Body of pancreas (tissue), 4 donors: Measurements from ENCODE around the gene AKR1C3. TPM values are rescaled to one million over a fixed set of nuclear protein-coding genes. Genes with fewer than 3 reads are reported as not detected.
"Not testable (repeated sequence)": the region's sequence is repeated elsewhere in the genome, so short reads cannot be mapped to it uniquely, and the experiment has no call there.

Experiments used
- ATAC-seq: fragments of 150-250 bp; one replicate; pipeline ENCODE4 v1.9.1; 2016
- DNase-seq, 4 donors: peaks; one replicate each; pipeline ENCODE4 v3.0.0-alpha.2; 2019
- H3K27ac ChIP-seq, 4 donors: fragments of 200-600 bp; sonication (generic); 1 replicate in 3 of 4; 2 replicates in 1 of 4; pipeline versions ENCODE4 v1.5.1 to v1.6.1; 2016 to 2019; ENCODE audit warnings: mild to moderate bottlenecking in 1 of 4, mixed read lengths in 1 of 4, moderate library complexity in 1 of 4
- H3K27me3 ChIP-seq, 2 donors: fragments of 200-600 bp; sonication (generic); one replicate each; pipeline ENCODE4 v1.6.0; 2016; ENCODE audit warnings: mild to moderate bottlenecking in 1 of 2
- H3K36me3 ChIP-seq, 2 donors: fragments of 200-600 bp; sonication (generic); replicated peaks in 1 of 2; 2 replicates each; pipeline ENCODE4 v1.5.1; 2016; ENCODE audit warnings: low read depth in 2 of 2; ENCODE audit not compliant: insufficient read depth in 1 of 2
- H3K4me1 ChIP-seq: fragments of 200-600 bp; sonication (generic); one replicate; pipeline ENCODE4 v1.6.0; 2016
- H3K4me3 ChIP-seq, 2 donors: fragments of 200-600 bp; sonication (generic); 1 replicate in 1 of 2; 2 replicates in 1 of 2; pipeline ENCODE4 v1.5.1; 2016 to 2019
- H3K9me3 ChIP-seq, 3 donors: fragments of 200-600 bp; sonication (generic); 1 replicate in 2 of 3; 2 replicates in 1 of 3; pipeline ENCODE4 v1.5.1; 2016
- POLR2A ChIP-seq, 3 donors: fragments of 450-650 bp; IDR thresholded peaks; one replicate each; pipeline ENCODE4 v1.6.1; 2016; ENCODE audit warnings: antibody characterized with exemption in 3 of 3, mild to moderate bottlenecking in 2 of 3
- WGBS, 2 donors: methylation state at CpG; one replicate each; pipeline ENCODE4 v1.1.5; 2017; 5-methylcytosine and 5-hydroxymethylcytosine counted together
- intact Hi-C: fragments of 100-400 bp; cut with DNase I; formaldehyde crosslinking; loops from one replicate; pipeline ENCODE4 v1.15.1; 2023
- total RNA-seq, 2 donors: library from RNA; depleted of rRNA; stranded (reverse); fragments of >200 nt; gene quantifications; one replicate each; pipeline ENCODE4 v1.1.0, GENCODE V29; 2016
- TF ChIP-seq, protein P1 (sequence below), 7 experiments: fragments of 450-650 bp in 4 of 7; fragments of 200-600 bp in 3 of 7; sonication (generic) in 3 of 7; IDR thresholded peaks; one replicate each; pipeline ENCODE4 v1.5.1; 2016 to 2019; ENCODE audit warnings: antibody characterized with exemption in 7 of 7

The AKR1C3 gene
- total RNA-seq, 2 donors from 2014 or later = 31.1 to 34.6 TPM

DNA sequence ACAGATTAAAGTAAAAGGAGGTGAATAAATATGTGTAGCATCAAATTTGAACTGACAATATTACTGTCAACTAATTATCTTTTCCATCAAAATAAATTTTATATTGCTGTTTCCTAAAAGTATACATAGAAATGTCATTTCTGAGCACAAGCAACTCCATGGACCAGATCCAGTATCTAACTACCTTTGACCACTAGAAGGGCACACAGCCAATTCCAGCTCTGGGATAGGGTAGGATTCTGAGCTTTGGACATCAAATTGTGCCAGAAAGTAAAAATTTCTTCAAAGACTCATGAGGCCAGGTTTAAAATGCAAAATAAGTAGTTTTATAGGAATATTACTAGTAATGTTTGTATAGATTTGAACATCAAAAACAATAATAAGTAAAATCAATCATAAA lies 29.7 kb downstream of the AKR1C3 start:
- ATAC-seq = no peak
- Histone ChIP-seq H3K9me3 (no peaks in the 10 kb centered on the region), H3K27ac (no peak overlapping the region), H3K4me3 (no peak overlapping the region), H3K27me3 (no peaks in the 10 kb centered on the region), H3K36me3 (no peaks in the 10 kb centered on the region), H3K4me1 (no peaks in the 10 kb centered on the region)
- intact Hi-C loops = no loop called here
- DNase-seq = no peak
- no peak for TF ChIP-seq POLR2A (IDR thresholded peaks at IDR 0.05)
- TF ChIP-seq, protein P1, sequence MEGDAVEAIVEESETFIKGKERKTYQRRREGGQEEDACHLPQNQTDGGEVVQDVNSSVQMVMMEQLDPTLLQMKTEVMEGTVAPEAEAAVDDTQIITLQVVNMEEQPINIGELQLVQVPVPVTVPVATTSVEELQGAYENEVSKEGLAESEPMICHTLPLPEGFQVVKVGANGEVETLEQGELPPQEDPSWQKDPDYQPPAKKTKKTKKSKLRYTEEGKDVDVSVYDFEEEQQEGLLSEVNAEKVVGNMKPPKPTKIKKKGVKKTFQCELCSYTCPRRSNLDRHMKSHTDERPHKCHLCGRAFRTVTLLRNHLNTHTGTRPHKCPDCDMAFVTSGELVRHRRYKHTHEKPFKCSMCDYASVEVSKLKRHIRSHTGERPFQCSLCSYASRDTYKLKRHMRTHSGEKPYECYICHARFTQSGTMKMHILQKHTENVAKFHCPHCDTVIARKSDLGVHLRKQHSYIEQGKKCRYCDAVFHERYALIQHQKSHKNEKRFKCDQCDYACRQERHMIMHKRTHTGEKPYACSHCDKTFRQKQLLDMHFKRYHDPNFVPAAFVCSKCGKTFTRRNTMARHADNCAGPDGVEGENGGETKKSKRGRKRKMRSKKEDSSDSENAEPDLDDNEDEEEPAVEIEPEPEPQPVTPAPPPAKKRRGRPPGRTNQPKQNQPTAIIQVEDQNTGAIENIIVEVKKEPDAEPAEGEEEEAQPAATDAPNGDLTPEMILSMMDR (IDR thresholded peaks at IDR 0.05) = no peak

DNA sequence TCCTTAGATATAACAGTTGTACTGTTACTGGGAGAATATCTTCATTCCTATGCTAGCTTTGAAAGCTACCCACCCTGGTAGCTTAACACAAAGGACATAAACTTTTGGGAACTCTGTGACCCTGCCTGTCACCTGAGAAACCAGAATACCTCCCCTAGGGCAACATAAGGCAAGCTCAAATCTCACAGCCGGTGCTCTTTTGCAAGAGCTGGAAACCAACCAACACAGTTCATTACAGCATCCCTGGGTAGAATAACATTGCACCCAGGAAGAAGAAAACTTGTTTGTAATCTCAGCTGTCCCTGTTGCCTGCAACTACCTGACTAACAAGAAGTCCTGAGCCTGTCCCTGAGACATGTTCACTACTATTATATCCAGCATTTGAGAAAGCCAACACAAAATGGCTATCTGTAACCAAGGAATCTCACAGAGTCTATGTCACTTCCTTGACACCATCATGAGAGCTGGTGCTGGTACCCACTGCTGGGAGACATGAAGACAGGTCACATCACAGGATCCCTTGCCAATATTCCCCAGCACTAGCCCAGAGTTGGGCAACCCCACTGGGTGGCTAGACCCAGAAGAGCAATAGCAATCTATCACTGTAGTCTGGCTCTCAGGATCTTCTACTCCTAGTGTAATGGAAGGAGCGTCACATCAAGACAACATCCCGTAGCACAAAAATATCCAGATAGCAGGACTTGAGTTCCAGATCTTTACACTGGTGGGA lies 31.3 kb downstream of the AKR1C3 start:
- intact Hi-C loops = no loop called here
- no peaks in the 10 kb centered on the region for H3K4me1 ChIP-seq

DNA sequence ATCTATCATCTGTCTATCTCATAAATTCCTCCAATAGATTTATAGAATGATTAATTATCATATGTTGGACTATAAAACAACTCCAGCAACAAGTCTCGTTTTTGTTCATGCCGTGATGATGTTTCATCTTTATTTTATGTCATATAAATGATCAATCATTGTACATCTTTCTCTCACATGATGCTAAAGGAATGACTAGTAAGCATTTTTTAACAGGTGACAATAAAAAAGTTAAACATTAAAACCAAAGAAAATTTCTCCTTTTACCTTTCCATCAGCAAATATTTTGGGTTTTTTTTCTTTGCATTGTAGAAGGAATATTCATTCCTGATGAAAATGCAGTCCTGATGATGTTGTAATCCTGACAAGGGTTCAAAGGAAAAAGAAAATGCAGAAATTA lies 41.4 kb downstream of the AKR1C3 start:
- Histone ChIP-seq H3K36me3 (no peaks in the 10 kb centered on the region), H3K4me3 (no peak overlapping the region), H3K4me1 (no peaks in the 10 kb centered on the region), H3K27me3 (no peaks in the 10 kb centered on the region), H3K27ac (no peak overlapping the region), H3K9me3 (peaks cover 0 to 7% (median 0%) of the 10 kb centered on the region in 3 donors)
- intact Hi-C loops = no loop called here
- 80 to 83% methylated on average over 2 of the region's 2 CpGs for WGBS, 2 donors
- ATAC-seq (no peak), DNase-seq (no peak)
- TF ChIP-seq, protein P1 (IDR thresholded peaks at IDR 0.05) = no peak
- no peak for TF ChIP-seq POLR2A (IDR thresholded peaks at IDR 0.05)

More for the DNA sequence above, 31.3 kb downstream of the AKR1C3 start:
- TF ChIP-seq, protein P1 (IDR thresholded peaks at IDR 0.05) = no peak
- TF ChIP-seq POLR2A (IDR thresholded peaks at IDR 0.05) = no peak
- ATAC-seq = no peak
- no peaks in the 10 kb centered on the region for H3K9me3 ChIP-seq
- no peak overlapping the region for H3K4me3 ChIP-seq
- WGBS, 2 donors = 78 to 90% methylated on average over 2 to 3 of the region's 3 CpGs
- no peaks in the 10 kb centered on the region for H3K36me3 ChIP-seq
- DNase-seq = no peak
- H3K27me3 ChIP-seq = no peaks in the 10 kb centered on the region
- H3K27ac ChIP-seq = no peak overlapping the region

DNA sequence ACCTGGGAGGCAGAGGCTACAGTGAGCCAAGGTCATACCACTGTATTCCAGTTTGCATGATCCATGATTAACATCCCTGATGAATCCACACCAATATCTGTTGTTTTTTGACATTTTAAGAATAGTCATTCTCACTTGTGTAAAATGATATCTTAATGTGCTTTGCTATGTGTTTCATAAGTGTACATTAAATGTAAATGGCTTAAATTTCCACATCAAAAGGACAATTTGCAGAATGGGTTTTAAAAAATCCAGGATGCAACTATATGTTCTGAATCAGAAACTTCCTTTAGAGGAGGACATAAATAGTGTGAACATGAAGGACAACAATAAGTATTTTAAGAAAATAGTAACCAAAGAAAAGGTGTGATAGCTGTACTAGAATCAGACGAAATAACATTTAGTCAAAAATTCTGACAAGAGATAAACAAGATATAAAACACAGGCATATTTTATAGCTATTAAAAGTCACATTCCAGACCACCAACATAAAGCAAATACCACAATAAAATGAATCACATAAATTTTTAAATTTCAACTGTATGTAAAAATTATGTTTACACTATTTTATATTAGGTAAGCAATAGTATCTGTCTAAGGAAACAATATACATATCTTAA lies 42.4 kb downstream of the AKR1C3 start:
- H3K27ac ChIP-seq = no peak overlapping the region
- no peaks in the 10 kb centered on the region for H3K36me3 ChIP-seq
- peaks cover 2% of the 10 kb centered on the region for H3K4me1 ChIP-seq
- H3K27me3 ChIP-seq = no peaks in the 10 kb centered on the region
- TF ChIP-seq, protein P1 (IDR thresholded peaks at IDR 0.05) = no peak
- no peak for TF ChIP-seq POLR2A (IDR thresholded peaks at IDR 0.05)
- H3K9me3 ChIP-seq = peaks cover 0 to 7% (median 0%) of the 10 kb centered on the region in 3 donors
- WGBS, 2 donors = 93 to 97% methylated on average over 1 of the region's 1 CpG
- ATAC-seq (no peak), DNase-seq (no peak)
- intact Hi-C loops = no loop called here
- no peak overlapping the region for H3K4me3 ChIP-seq

GRCh38 chr10:5137699-5138098 lies 43.5 kb downstream of the AKR1C3 start:
- WGBS, 2 donors = 44 to 59% methylated on average over 4 of the region's 4 CpGs
- H3K27me3 ChIP-seq, H3K36me3 ChIP-seq, ATAC-seq, intact Hi-C loops, H3K9me3 ChIP-seq, H3K27ac ChIP-seq, H3K4me3 ChIP-seq, DNase-seq: not testable (repeated sequence)
- peaks cover 13% of the 10 kb centered on the region for H3K4me1 ChIP-seq
